GM12891 (cell line): Measurements from ENCODE around the gene GNA14.

Experiments used
- PAX5 ChIP-seq: IDR thresholded peaks from 2 replicates; pipeline ENCODE4 v1.6.1; 2011; ENCODE audit warnings: low read length, moderate library complexity, mild to moderate bottlenecking; ENCODE audit not compliant: insufficient read depth, severe bottlenecking
- POLR2A ChIP-seq: IDR thresholded peaks from 2 replicates; pipeline ENCODE4 v1.6.1; 2011; ENCODE audit warnings: low read depth, low read length, control low read depth
- POLR2AphosphoS5 ChIP-seq: IDR thresholded peaks from 2 replicates; pipeline ENCODE4 v1.6.1; 2011; ENCODE audit warnings: low read depth, low read length, control low read depth
- POU2F2 ChIP-seq: IDR thresholded peaks from 2 replicates; pipeline ENCODE4 v1.6.1; 2011; ENCODE audit warnings: low read depth, mild to moderate bottlenecking, control low read depth, low read length, moderate library complexity
- SPI1 ChIP-seq: IDR thresholded peaks from 2 replicates; pipeline ENCODE4 v1.6.1; 2011; ENCODE audit warnings: low read depth, low read length, control low read depth
- TAF1 ChIP-seq: IDR thresholded peaks from 2 replicates; pipeline ENCODE4 v1.6.1; 2011; ENCODE audit warnings: low read depth, low read length, control low read depth

GRCh38 chr9:77392328-77392727, 255.8 kb downstream of the GNA14 start:
- TF ChIP-seq POLR2AphosphoS5 (no peak), PAX5 (no peak), TAF1 (no peak), POLR2A (no peak), SPI1 (no peak), POU2F2 (no peak)
